Activated naive CD8-positive, alpha-beta T cell treated with anti-CD3 and anti-CD28 coated beads, Interleukin-2, amount 50 U/mL, for 16 hours (primary cell): ENCODE measurements around the gene TCEANC.
A peak's percentile ranks its signal among the peaks of the same experiment; 100 is the strongest.
"Not testable (repeated sequence)": the region's sequence is repeated elsewhere in the genome, so short reads cannot be mapped to it uniquely, and the experiment has no call there.

Experiments
- DNase-seq: peaks from one replicate; pipeline ENCODE4 v3.0.0-alpha.2; 2020; ENCODE audit warnings: low read depth, low spot score

The TCEANC gene

DNA sequence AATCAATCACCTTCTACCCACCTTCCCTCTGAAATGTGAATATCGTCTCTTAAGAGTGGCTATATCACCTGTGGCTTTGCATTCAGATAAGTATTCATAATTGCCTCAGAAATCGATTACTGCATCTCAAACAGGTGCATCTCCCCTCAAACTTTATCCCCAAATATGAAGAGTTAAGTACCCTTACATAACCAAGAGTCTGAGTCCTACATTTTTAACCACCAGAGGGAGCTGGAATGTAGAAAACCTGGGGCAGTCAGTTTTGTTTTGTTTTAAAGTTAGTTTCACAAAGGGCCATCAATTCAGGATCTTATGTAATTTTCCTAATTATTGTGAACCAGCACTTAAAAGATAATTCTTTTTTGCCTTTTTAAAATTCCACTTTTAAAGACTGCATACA, 5.7 kb downstream of the TCEANC start:
- DNase-seq: no peak

- no peak for DNase-seq
Observed at GRCh38 chrX:13659063-13659462, 6.1 kb downstream of the TCEANC start.

DNA sequence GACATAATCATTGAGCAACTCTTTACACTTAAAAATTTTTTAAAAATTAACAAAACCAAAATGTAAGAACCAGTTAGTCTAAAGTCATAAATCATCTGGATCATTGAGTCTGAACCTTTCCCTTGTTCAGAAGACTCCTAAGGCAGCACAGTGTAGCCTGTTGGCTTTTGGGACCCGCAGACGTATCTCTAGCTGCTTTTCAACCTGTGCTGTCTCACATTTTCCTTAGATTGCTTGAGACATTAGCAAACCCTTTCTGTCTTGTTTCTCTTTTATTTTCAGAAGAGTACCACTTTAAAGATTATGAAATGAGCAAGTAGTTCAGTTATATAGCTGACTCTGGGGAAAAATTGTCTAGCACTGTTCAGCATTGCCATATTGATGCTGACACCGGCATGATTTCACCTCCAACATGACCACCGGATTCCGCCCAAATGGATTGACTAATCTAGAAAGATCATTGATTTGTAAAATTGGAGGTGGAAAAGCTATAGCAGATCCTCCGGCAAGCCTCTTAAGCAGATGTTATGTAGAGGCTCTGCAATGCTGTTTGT, 8.9 kb downstream of the TCEANC start:
- no peak for DNase-seq

GRCh38 chrX:13662355-13662791, 9.4 kb downstream of the TCEANC start:
- no peak for DNase-seq

GRCh38 chrX:13664020-13664419, 11.1 kb downstream of the TCEANC start:
- no peak for DNase-seq

GRCh38 chrX:13666836-13667235, 13.9 kb downstream of the TCEANC start:
- no peak for DNase-seq

DNA sequence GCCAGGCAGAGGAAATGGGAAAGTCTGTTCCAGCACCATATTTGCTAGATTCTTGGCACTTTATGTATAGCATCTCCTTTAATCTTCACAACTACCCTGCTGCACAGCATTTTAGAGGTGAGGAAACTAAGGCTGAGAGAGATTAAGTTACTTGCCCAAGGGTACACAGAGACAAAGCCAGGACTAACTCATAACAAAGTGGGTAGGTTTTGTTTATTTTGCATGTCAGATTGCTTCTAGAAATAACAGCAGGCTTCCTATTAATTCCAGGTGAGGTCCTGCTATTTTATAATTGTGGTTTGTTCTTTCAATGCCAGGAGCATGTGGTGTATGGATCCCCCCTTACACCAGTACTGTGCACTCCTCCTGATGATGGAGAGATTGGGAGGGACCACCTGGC, 15.0 kb downstream of the TCEANC start:
- DNase-seq: no peak

GRCh38 chrX:13669246-13669737, 16.4 kb downstream of the TCEANC start:
- peak; percentile 15 for DNase-seq

DNA sequence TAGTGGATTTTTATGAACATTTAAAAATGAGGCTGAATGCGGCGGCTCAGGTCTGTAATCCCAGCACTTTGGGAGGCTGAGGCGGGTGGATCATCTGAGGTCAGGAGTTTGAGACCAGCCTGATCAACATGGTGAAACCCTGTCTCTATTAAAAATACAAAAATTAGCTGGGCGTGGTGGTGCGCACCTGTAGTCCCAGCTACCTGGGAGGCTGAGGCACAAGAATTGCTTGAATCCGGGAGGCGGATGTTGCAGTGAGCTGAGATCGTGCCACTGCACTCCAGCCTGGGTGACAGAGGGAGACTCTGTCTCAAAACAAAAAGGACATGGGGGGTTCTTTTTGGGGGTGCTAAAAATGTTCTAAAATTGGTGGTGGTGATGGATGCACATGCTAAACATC, 16.8 kb downstream of the TCEANC start:
- DNase-seq: not testable (repeated sequence)

GRCh38 chrX:13670197-13670596, 17.3 kb downstream of the TCEANC start:
- no peak for DNase-seq

DNA sequence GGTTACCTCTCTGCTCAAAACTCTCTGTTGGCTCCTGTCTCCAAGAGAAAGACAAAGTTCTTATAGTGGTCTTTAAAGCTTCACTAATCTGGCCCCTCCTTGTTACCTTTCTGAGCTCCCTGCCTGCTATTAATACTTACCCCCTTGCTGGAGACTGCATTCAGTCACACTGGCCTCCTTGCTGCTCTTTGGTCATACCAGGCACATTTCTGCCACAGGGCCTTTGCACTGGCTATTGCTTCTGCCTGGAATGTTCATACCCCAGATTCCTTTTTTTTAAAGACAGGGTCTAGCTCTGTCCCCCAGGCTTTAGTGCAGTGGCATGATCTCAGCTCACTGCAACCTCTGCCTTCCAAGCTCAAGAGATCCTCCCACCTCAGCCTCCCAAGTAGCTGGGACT, 20.1 kb downstream of the TCEANC start:
- DNase-seq: no peak

DNA sequence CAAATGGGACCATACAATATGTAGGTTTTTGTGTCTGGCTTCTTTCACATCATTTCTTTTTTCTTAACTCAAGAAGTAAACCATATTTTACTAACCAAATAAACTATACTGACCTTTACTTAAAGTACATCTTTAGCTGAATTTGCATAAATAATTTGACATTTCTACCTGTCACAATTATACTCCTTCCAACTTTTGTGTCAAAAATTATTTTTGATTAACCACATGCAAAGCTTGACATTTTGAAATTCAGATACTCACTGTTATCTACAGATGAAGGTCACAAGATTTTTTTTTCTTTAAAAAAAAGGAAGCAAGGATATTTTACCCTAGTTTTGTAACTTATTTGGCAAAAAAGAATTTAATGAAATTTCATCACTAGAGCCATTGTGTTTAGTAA, 23.9 kb downstream of the TCEANC start:
- no peak for DNase-seq

GRCh38 chrX:13679700-13680099, 26.8 kb downstream of the TCEANC start:
- not testable (repeated sequence) for DNase-seq

DNA sequence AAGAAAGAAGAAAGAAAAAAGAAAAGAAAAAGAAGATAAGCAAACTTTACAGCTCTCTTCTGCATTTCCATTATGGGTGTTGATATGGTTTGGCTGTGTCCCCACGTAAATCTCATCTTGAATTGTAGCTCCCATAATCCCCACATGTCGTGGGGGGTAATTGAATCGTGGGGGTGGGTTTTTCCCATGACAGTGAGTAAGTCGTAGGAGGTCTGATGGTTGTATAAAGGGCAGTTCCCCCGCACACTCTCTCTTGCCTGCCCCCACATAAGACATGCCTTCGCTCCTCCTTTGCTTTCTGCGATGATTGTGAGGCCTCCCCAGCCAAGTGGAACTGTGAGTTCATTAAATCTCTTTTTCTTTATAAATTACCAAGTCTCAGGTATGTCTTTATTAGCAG, 28.7 kb downstream of the TCEANC start:
- DNase-seq: no peak

DNA sequence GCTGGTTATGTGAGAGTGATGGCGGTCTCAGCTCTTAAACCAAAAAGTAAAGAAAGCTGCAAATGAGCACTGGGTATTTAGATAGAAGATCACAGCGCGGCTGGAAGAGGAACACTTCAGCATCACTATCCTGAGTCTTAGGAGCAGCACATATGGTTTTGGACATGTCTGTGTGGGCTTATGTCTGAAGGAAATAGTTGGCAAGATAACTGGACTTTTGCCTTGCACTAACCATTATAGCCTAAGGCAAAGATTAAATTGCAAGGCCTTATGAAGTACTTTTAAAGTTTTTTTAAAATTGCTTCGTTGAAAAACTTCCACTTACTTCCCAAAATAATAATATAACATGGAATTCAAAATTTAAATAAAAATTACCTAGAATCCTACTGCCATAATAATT, 31.4 kb downstream of the TCEANC start:
- no peak for DNase-seq

GRCh38 chrX:13685126-13685763, 32.3 kb downstream of the TCEANC start:
- no peak for DNase-seq

DNA sequence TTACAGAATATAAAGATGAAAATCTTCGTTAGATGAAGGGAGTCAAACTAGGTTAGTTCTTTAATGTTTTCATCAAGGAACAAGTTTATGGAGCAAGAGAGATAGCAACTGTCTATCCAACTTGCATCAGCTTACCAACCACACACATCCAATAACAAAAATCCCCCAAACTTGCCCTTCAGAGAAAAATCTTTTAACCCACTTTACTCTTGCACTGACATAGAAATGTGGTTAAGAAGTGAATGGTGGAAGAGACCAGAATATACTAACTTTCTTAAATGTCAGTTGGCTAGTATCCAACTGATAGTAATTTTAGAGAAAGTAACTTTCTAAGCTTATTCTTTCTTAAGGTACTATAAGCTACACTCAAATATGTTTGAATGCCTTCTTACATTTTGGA, 34.3 kb downstream of the TCEANC start:
- DNase-seq: no peak

- DNase-seq: no peak
Observed at GRCh38 chrX:13688384-13688957, 35.5 kb downstream of the TCEANC start.

DNA sequence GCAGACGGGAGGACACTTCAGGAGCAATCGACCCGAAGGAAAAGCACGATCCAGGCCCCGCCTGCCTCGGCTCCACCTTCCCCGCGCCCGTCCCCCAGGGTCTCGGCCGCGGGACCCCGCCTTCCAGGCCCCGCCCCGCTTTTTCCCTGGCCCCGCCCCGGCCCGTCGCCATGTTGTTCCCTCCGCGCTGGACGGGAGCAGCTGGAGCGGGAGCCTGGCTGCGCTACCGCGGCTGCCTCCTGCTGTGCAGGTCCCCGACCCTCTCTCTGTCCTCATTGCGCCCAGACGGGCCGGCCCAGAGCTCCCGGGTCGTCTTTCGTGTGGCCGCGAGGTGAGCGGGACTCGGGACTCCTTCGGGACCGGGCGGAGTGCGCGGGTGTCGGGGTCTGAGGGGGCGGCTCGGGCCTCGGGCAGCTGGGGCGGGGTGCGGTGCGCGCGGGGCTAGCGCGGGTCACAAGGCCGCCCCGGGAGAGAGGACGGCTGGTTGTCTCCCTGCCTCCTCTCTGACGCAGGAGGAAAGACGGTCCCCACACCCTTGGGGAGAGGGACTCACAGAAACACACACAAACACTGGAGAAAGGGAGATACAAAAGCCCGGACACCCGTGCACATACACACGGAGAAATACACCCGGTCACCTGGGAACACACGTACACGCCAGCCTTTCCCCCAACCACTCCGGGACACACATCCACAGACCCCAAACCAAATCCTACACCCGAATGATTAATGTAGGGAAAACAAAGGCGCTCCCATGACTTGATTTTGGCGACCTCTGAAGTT, 36.2 kb downstream of the TCEANC start, which contains the start of gene RAB9A:
TSS of gene RAB9A (plus strand) at position 171 of the 783 bp plus-strand sequence. CDS start 19,619 bp downstream, outside the sequence.
- DNase-seq: peak; percentile 52

DNA sequence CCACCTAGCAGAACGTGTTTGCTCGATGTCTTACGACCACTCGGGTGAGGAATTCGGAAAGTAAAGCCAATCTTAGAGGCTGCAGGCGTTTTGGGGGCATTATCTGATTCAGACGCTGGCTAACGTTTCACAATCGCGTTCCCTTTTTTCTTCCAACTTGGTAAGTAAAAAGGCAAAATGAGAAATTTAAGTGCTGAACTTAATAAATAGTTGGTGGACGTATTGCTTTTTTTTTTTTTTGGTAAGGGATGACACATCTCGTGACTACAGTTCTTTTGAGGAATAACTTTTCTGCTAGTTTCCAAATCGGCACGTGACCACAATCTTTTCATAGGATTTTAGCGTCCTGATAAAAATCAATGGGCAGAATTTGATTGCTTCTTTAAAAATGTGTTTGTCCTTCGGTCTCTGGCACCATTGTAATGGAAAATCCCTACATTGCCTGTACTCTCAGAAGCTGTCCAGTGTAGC, 36.8 kb downstream of the TCEANC start:
- DNase-seq: no peak

GRCh38 chrX:13690836-13691235, 37.9 kb downstream of the TCEANC start:
- DNase-seq: no peak

- DNase-seq: no peak
Observed at GRCh38 chrX:13691841-13692371, 39.0 kb downstream of the TCEANC start.
